Measurements from ENCODE around the gene CLDN15.

The CLDN15 gene

GRCh38 chr7:101198476-101198875 is 39.1 kb downstream of the CLDN15 start:
- no peak for DNase-seq (ENCODE audit: low spot score)
- TF ChIP-seq CTCF (IDR thresholded peaks at IDR 0.05; ENCODE audit: extremely low read depth, missing control alignments): no peak

GRCh38 chr7:101197991-101198390 is 39.6 kb downstream of the CLDN15 start:
- no peak for TF ChIP-seq CTCF (IDR thresholded peaks at IDR 0.05; ENCODE audit: extremely low read depth, missing control alignments)
- DNase-seq (ENCODE audit: low spot score): no peak

GRCh38 chr7:101195884-101196283 is 41.7 kb downstream of the CLDN15 start:
- no peak for DNase-seq (ENCODE audit: low spot score)
- no peak for TF ChIP-seq CTCF (IDR thresholded peaks at IDR 0.05; ENCODE audit: extremely low read depth, missing control alignments)

GRCh38 chr7:101189109-101189508 is 48.5 kb downstream of the CLDN15 start:
- TF ChIP-seq CTCF (IDR thresholded peaks at IDR 0.05; ENCODE audit: extremely low read depth, missing control alignments): no peak
- no peak for DNase-seq (ENCODE audit: low spot score)

GRCh38 chr7:101186844-101187428 is 50.7 kb downstream of the CLDN15 start:
- DNase-seq (ENCODE audit: low spot score): no peak
- no peak for TF ChIP-seq CTCF (IDR thresholded peaks at IDR 0.05; ENCODE audit: extremely low read depth, missing control alignments)

GRCh38 chr7:101186194-101186593 is 51.4 kb downstream of the CLDN15 start:
- DNase-seq (ENCODE audit: low spot score): no peak
- no peak for TF ChIP-seq CTCF (IDR thresholded peaks at IDR 0.05; ENCODE audit: extremely low read depth, missing control alignments)

GRCh38 chr7:101185258-101185839 is 52.3 kb downstream of the CLDN15 start:
- DNase-seq (ENCODE audit: low spot score): no peak
- no peak for TF ChIP-seq CTCF (IDR thresholded peaks at IDR 0.05; ENCODE audit: extremely low read depth, missing control alignments)

Data from GM20000 (cell line).